CD14-positive monocyte (primary cell): ENCODE measurements around the gene SLC25A13. TPM values are rescaled to one million over a fixed set of nuclear protein-coding genes. Genes with fewer than 3 reads are reported as not detected.
"Not testable (repeated sequence)": the region's sequence is repeated elsewhere in the genome, so short reads cannot be mapped to it uniquely, and the experiment has no call there.

ENCODE experiments used
- DNase-seq, 3 donors: peaks; one replicate each; pipeline ENCODE4 v3.0.0-alpha.2; 2011 to 2022
- H2AFZ ChIP-seq: 2 replicates; pipeline ENCODE4 v1.6.0; 2012; ENCODE audit warnings: mild to moderate bottlenecking, low read depth, low read length, inconsistent platforms; ENCODE audit not compliant: insufficient read depth, poor library complexity, severe bottlenecking
- H3K27ac ChIP-seq, 2 donors: 1 replicate in 1 of 2; 2 replicates in 1 of 2; pipeline ENCODE4 v1.5.1; 2012 to 2013; ENCODE audit warnings: low read length in 2 of 2, control low read depth in 1 of 2, inconsistent platforms in 1 of 2, low read depth in 1 of 2, mild to moderate bottlenecking in 1 of 2
- H3K27me3 ChIP-seq, 2 donors: one replicate each; pipeline versions ENCODE4 v1.6.0 to v1.6.1; 2011 to 2013; ENCODE audit warnings: low read length in 2 of 2; ENCODE audit not compliant: control insufficient read depth in 2 of 2, insufficient read depth in 2 of 2
- H3K36me3 ChIP-seq, 2 donors: replicated peaks in 1 of 2; 1 replicate in 1 of 2; 2 replicates in 1 of 2; pipeline versions ENCODE4 v1.5.1 to v1.6.1; 2012 to 2013; ENCODE audit warnings: low read length in 2 of 2, control low read depth in 1 of 2, inconsistent platforms in 1 of 2, mild to moderate bottlenecking in 1 of 2; ENCODE audit not compliant: insufficient read depth in 2 of 2, control insufficient read depth in 1 of 2
- H3K4me1 ChIP-seq, 2 donors: 1 replicate in 1 of 2; 2 replicates in 1 of 2; pipeline versions ENCODE4 v1.5.1 to v1.6.1; 2012 to 2013; ENCODE audit warnings: low read length in 2 of 2, control low read depth in 1 of 2, inconsistent platforms in 1 of 2, mild to moderate bottlenecking in 1 of 2, moderate library complexity in 1 of 2; ENCODE audit not compliant: insufficient read depth in 2 of 2, control insufficient read depth in 1 of 2
- H3K4me2 ChIP-seq: replicated peaks from 2 replicates; pipeline ENCODE3; 2012; ENCODE audit warnings: low read length, moderate library complexity, mild to moderate bottlenecking; ENCODE audit not compliant: poor library complexity, severe bottlenecking; ENCODE audit errors: extremely low read depth
- H3K4me3 ChIP-seq, 3 experiments: fragments of 200-600 bp in 1 of 3; sonication (generic) in 1 of 3; replicated peaks in 1 of 3; 1 replicate in 2 of 3; 2 replicates in 1 of 3; pipeline ENCODE4 v1.5.1; 2011 to 2013; ENCODE audit warnings: low read length in 3 of 3, mild to moderate bottlenecking in 3 of 3, control low read depth in 2 of 3, low read depth in 2 of 3, inconsistent platforms in 1 of 3, moderate library complexity in 1 of 3
- H3K79me2 ChIP-seq: 2 replicates; pipeline ENCODE4 v1.6.0; 2012; ENCODE audit warnings: mild to moderate bottlenecking, control low read depth, inconsistent platforms, low read length, moderate library complexity; ENCODE audit not compliant: insufficient read depth
- H3K9ac ChIP-seq: 2 replicates; pipeline ENCODE4 v1.6.0; 2017; ENCODE audit warnings: low read length, mild to moderate bottlenecking; ENCODE audit not compliant: insufficient read depth, poor library complexity, severe bottlenecking
- H3K9me3 ChIP-seq, 2 donors: replicated peaks in 1 of 2; 1 replicate in 1 of 2; 2 replicates in 1 of 2; pipeline versions ENCODE4 v1.5.1 to v1.6.1; 2012 to 2013; ENCODE audit warnings: low read length in 2 of 2, control low read depth in 1 of 2; ENCODE audit not compliant: control insufficient read depth in 1 of 2, insufficient read depth in 1 of 2
- H4K20me1 ChIP-seq: 2 replicates; pipeline ENCODE4 v1.6.0; 2012; ENCODE audit warnings: mild to moderate bottlenecking, low read length, control low read depth, moderate library complexity; ENCODE audit not compliant: insufficient read depth
- H3K27ac Mint-ChIP-seq, 7 donors: one replicate each; pipeline ENCODE4 v1.8.0; 2020; ENCODE audit warnings: mild to moderate bottlenecking in 7 of 7, mixed read lengths in 7 of 7, moderate library complexity in 6 of 7, inconsistent platforms in 2 of 7
- H3K27me3 Mint-ChIP-seq, 3 donors: one replicate each; pipeline ENCODE4 v1.8.0; 2021 to 2022; ENCODE audit warnings: low read depth in 3 of 3, mild to moderate bottlenecking in 3 of 3, mixed read lengths in 3 of 3, moderate library complexity in 3 of 3, inconsistent platforms in 1 of 3
- H3K36me3 Mint-ChIP-seq, 2 donors: one replicate each; pipeline ENCODE4 v1.8.0; 2020; ENCODE audit warnings: mixed read lengths in 2 of 2, inconsistent platforms in 1 of 2, mild to moderate bottlenecking in 1 of 2
- H3K4me1 Mint-ChIP-seq: one replicate; pipeline ENCODE4 v1.8.0; 2020; ENCODE audit warnings: mild to moderate bottlenecking, mixed read lengths
- H3K4me3 Mint-ChIP-seq, 2 donors: one replicate each; pipeline ENCODE4 v1.8.0; 2020; ENCODE audit warnings: mild to moderate bottlenecking in 2 of 2, mixed read lengths in 2 of 2, moderate library complexity in 1 of 2
- H3K9me3 Mint-ChIP-seq, 7 donors: one replicate each; pipeline ENCODE4 v1.8.0; 2020 to 2022; ENCODE audit warnings: mixed read lengths in 7 of 7, mild to moderate bottlenecking in 6 of 7, moderate library complexity in 6 of 7, inconsistent platforms in 2 of 7
- WGBS: methylation state at CpG from one replicate; pipeline ENCODE4 v1.1.5; 2013; ENCODE audit warnings: missing lambda C conversion rate; ENCODE audit not compliant: insufficient coverage; 5-methylcytosine and 5-hydroxymethylcytosine counted together
- intact Hi-C, 2 donors: fragments of 100-400 bp; cut with micrococcal nuclease; formaldehyde crosslinking; loops; one replicate each; pipeline versions ENCODE4 v1.15.0 to v1.15.1; 2023
- polyA plus RNA-seq, 3 donors: library from polyadenylated mRNA; depleted of rRNA in 1 of 3; unstranded in 2 of 3; stranded (reverse) in 1 of 3; fragments of 300-500 nt in 2 of 3; fragments of >200 nt in 1 of 3; fragmentation: Illumina TruSeq in 2 of 3; gene quantifications; 1 replicate in 2 of 3; 2 replicates in 1 of 3; pipeline ENCODE4 v1.2.3, GENCODE V29; 2012 to 2021
- TF ChIP-seq, protein P1 (sequence below): fragments of 200-600 bp; IDR thresholded peaks from one replicate; pipeline ENCODE4 v1.8.0; 2022; ENCODE audit warnings: antibody characterized with exemption, mild to moderate bottlenecking

SLC25A13 gene
- polyA plus RNA-seq, 3 donors, result 12.7 to 15.7 (median 14.4) TPM

DNA sequence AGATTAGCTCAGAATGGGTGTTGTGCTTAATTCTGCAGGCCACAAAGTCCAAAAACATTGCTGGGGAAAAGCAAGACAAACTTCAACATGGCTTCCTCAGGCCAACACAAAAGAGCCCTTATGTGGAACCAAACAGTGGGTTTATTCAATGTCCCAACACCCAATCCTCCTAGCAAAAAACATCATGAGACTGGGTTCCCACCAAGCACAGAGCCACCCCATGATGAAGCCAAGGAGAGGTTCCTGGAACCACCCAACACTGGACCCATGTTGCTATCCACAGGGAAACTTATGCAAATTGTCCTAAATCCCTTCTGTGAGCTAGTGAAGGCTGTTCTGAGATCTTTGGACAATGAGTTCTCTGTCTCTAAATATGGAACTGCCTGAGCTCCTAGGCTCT lies 24.0 kb downstream of the SLC25A13 start:
- H3K4me3 ChIP-seq, result no peak overlapping the region
- DNase-seq, result no peak
- H3K27ac ChIP-seq, result no peak overlapping the region
- H2AFZ ChIP-seq, result no peak overlapping the region
- H3K9ac ChIP-seq, result no peak overlapping the region
- TF ChIP-seq, protein P1, sequence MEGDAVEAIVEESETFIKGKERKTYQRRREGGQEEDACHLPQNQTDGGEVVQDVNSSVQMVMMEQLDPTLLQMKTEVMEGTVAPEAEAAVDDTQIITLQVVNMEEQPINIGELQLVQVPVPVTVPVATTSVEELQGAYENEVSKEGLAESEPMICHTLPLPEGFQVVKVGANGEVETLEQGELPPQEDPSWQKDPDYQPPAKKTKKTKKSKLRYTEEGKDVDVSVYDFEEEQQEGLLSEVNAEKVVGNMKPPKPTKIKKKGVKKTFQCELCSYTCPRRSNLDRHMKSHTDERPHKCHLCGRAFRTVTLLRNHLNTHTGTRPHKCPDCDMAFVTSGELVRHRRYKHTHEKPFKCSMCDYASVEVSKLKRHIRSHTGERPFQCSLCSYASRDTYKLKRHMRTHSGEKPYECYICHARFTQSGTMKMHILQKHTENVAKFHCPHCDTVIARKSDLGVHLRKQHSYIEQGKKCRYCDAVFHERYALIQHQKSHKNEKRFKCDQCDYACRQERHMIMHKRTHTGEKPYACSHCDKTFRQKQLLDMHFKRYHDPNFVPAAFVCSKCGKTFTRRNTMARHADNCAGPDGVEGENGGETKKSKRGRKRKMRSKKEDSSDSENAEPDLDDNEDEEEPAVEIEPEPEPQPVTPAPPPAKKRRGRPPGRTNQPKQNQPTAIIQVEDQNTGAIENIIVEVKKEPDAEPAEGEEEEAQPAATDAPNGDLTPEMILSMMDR, result no peak
- Mint-ChIP-seq H3K4me1 (peaks cover under 1% of the 10 kb centered on the region), H3K27ac (no peak overlapping the region), H3K9me3 (peaks cover 0 to 6% (median 3%) of the 10 kb centered on the region in 7 donors), H3K36me3 (peaks cover 25 to 35% of the 10 kb centered on the region in 2 donors), H3K4me3 (no peak overlapping the region), H3K27me3 (no peaks in the 10 kb centered on the region)
- no peaks in the 10 kb centered on the region for H3K9me3 ChIP-seq
- peaks cover 32% of the 10 kb centered on the region for H3K79me2 ChIP-seq
- H3K27me3 ChIP-seq, result no peaks in the 10 kb centered on the region
- intact Hi-C loops, result no loop called here
- H3K4me1 ChIP-seq, result no peaks in the 10 kb centered on the region
- peaks cover 64% of the 10 kb centered on the region for H4K20me1 ChIP-seq
- H3K4me2 ChIP-seq, result no peak overlapping the region
- H3K36me3 ChIP-seq, result peaks cover 5 to 9% of the 10 kb centered on the region in 2 donors

DNA sequence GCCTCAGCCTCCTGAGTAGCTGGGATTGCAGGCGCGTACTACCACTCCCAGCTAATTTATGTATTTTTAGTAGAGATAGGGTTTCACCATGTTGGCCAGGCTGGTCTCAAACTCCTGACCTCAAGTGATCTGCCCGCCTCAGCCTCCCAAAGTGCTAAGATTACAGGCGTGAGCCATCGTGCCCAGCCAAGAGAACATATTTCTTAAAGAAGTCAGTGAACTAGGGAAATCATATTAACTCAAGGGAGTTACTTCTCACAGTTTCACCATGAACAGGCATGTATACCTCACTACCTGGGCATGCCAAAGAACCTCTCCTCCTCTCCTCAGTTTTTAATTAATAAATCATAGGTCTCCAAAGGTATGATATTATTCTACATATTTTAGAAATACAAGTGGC lies 24.5 kb downstream of the SLC25A13 start:
- H3K27me3 ChIP-seq, H3K4me1 ChIP-seq, H3K36me3 ChIP-seq, H2AFZ ChIP-seq, H3K27ac ChIP-seq, H3K4me3 ChIP-seq, DNase-seq, H3K9me3 Mint-ChIP-seq, H3K9ac ChIP-seq, H3K9me3 ChIP-seq, H3K4me2 ChIP-seq, H3K4me3 Mint-ChIP-seq, H3K27me3 Mint-ChIP-seq, H3K4me1 Mint-ChIP-seq, intact Hi-C loops: not testable (repeated sequence)
- WGBS, result 100% methylated on average over 1 of the region's 5 CpGs
- Mint-ChIP-seq H3K27ac (peak overlapping the region in 1 of 7 donors; percentile 25), H3K36me3 (peaks cover 25 to 36% of the 10 kb centered on the region in 2 donors)
- H3K79me2 ChIP-seq, result peaks cover 28% of the 10 kb centered on the region
- H4K20me1 ChIP-seq, result peaks cover 59% of the 10 kb centered on the region

DNA sequence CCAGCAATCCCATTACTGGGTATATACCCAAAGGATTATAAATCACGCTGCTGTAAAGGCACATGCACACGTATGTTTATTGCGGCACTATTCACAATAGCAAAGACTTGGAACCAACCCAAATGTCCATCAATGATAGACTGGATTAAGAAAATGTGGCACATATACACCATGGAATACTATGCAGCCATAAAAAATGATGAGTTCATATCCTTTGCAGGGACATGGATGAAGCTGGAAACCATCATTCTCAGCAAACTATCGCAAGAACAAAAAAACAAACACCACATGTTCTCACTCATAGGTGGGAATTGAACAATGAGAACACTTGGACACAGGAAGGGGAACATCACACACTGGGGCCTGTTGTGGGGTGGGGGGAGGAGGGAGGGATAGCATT lies 28.0 kb downstream of the SLC25A13 start:
- H3K9me3 ChIP-seq, H3K4me1 Mint-ChIP-seq, H3K27me3 ChIP-seq, H3K79me2 ChIP-seq, H3K4me1 ChIP-seq, H3K27me3 Mint-ChIP-seq, H3K4me3 Mint-ChIP-seq, H3K36me3 ChIP-seq, H3K4me2 ChIP-seq, H3K9ac ChIP-seq, H3K27ac ChIP-seq, DNase-seq, H3K27ac Mint-ChIP-seq, intact Hi-C loops, H2AFZ ChIP-seq, H3K4me3 ChIP-seq: not testable (repeated sequence)
- peaks cover 24% of the 10 kb centered on the region for H4K20me1 ChIP-seq
- no CpG with 5 or more reads among the region's 4 CpGs for WGBS
- Mint-ChIP-seq H3K36me3 (peaks cover 28 to 46% of the 10 kb centered on the region in 2 donors), H3K9me3 (peaks cover 4 to 20% (median 7%) of the 10 kb centered on the region in 7 donors)
